Activated CD4-positive, alpha-beta T cell treated with anti-CD3 and anti-CD28 coated beads, Interleukin-2, amount 50 U/mL, for 16 hours (primary cell): ENCODE results near the gene ZBTB38.
A peak's percentile ranks its signal among the peaks of the same experiment; 100 is the strongest.

Source experiments
- DNase-seq: peaks from one replicate; pipeline ENCODE4 v3.0.0-alpha.2; 2020

ZBTB38 gene

DNA sequence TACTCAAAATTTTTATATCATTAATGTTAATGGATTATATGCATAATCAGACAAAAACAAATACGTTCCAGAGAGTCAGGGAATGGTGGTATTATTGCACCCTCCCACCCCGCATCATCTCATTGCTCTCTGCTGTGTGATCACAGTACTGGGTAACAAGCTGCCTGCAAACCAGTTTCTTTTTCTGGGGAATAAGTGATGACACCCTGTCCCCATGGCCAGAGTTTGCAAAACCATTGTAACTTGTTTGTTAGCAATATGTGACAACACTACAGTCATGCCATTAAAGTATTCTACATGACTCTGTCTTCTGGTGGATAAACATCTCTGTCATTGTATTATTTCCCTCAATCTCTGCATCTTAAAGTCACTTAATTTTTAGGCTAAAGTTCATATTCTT is 39.5 kb downstream of the ZBTB38 start:
- DNase-seq = no peak

DNA sequence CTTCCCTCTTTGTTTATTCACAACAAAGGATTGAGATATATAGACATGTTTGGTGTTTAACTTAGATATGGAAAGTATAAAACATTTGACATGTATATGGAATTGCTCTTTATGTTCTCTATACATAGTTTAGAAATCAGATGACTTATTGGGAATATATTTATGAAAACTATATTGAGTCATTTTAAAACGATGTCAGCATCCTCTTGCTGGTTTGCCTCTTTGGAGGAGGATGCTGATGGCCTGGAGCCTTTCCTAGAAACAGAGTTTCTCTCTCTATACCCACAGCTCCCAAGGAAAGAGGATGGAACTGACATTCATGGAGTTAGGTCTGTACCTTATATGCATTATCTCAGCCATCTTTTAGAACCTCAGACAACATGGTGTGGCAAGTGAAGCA is 40.3 kb downstream of the ZBTB38 start:
- DNase-seq = no peak

DNA sequence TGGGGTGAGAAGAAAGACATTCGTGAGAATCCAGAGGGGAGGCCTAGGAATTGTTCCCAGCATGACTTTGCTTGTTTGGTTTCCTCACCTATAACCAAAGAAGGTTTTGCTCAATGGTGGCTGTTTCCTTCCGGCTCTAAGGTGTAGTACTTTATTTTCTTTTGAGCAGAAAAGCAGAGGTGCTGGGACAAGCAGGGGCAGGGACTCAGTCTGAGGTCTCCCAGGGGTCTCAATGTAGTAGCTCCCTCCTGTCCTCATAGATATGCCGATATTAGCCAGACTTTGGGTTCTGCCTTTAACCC is 41.6 kb downstream of the ZBTB38 start:
- DNase-seq = no peak

GRCh38 chr3:141410408-141410807 is 42.1 kb downstream of the ZBTB38 start:
- no peak for DNase-seq

- DNase-seq = peak; percentile 55
These were observed 42.5 kb downstream of the ZBTB38 start for GRCh38 chr3:141410846-141411245.

DNA sequence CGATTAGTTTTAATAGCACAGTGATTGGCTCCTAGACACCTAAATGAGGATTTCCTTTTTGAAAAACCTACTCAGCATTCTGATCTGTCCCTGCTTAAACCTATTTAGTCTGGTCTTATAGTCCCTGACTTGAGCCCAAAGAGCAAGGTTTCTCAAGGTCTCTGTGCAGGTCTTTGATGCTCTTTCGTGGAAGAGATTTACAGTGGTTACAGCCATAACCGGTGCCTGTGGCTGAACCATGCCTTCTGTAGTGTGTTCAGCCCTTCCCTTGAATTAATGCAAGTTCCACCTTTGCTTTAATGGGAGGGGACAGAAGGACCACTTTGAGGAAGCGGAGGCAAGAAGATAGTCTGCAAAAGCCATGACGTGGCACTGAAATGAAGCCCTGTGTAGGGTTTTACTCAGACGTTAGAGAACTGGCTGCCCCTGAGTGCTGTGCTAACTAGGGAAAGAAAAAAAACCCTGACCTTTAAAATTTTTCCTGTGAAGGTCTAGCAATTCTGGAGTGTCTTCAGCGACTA is 43.0 kb downstream of the ZBTB38 start:
- peak; percentile 53 for DNase-seq

GRCh38 chr3:141412087-141412935 is 44.0 kb downstream of the ZBTB38 start:
- DNase-seq = peak; percentile 71

- DNase-seq = no peak
These were observed 44.6 kb downstream of the ZBTB38 start for GRCh38 chr3:141412936-141413354.

DNA sequence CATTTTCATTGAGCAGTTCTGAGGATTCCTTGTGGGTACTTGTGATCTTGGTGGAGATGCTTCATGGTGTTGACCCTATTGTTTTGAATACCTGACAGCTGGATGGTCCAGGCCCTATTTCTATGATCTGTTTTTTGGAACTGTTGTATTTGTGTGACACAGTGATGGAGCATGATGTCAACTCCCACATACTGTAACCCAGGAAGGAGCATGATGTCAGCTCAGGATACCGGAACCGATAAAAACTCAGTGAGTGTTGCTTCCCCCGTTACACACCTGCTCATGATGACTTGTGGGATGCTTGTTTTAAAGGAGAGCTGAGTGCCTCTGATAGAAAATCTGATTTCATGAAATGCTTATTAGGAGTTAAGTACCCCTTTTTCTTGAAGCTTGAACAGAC is 45.1 kb downstream of the ZBTB38 start:
- peak; percentile 55 for DNase-seq

DNA sequence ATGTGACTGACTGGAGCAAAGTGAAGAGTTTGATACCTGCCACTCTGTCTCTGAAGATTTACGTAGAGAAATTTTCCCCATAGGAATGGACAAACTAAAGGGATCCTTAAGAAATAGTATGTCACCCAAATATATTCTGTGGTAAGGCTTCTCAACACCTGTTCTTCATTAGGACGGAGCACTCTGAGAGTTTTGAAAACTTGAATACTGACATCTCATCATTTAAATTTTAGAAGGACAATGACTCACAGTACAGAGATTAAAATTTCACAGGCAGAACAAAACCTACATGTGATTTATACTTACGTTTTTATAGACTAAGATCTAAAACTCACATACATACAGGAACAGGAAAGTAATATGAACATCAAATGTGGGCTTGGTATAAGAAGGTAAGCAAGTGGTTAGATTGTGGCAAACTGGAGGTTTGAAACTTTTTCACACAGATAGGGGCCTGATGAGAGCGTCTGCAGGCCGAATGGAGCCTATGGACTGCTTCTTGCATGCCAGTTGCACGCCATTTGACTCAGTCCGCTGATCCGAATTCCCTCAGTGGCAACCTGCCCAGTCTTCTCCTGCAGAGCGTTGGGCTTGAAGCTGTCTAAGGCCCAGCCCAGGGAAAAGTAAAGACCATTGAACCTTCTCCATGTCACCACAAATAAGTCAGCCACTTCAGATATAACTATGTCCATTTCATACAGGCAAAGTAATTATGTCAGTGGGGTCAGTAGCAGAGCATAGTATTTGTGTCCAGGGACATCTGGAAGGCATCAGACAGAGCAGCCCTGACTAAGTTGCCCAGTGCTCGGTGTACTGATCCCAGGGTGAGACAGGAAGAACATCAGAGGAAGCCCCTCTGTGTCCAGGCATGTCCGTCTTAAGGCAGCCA is 45.7 kb downstream of the ZBTB38 start:
- peak; percentile 42 for DNase-seq

- peak; percentile 50 for DNase-seq
These were observed 46.6 kb downstream of the ZBTB38 start for GRCh38 chr3:141414800-141415462.

- DNase-seq = no peak
These were observed 47.6 kb downstream of the ZBTB38 start for GRCh38 chr3:141415953-141416352.
